Endothelial cell of umbilical vein (primary cell): ENCODE results near the gene RNF214. TPM values are rescaled to one million over a fixed set of nuclear protein-coding genes. Genes with fewer than 3 reads are reported as not detected.

Source experiments
- BruUV-seq: library from RNA; stranded (reverse); fragments of 400-500 nt; replicated peaks from 2 replicates; lab custom pipeline; 2021; lab: Mats Ljungman, UMichigan
- CTCF ChIA-PET: fragments of 300-600, 350-600 bp; sonication (Branson Sonifier 250); formaldehyde crosslinking; loops from one replicate; lab custom pipeline; 2021; ENCODE audit warnings: antibody characterized with exemption, inconsistent platforms; lab: Charles Lee
- POLR2A ChIA-PET: fragments of 300-600, 350-600 bp; sonication (Branson Sonifier 250); formaldehyde crosslinking; loops from one replicate; lab custom pipeline; 2021; ENCODE audit warnings: antibody characterized with exemption, inconsistent platforms; lab: Charles Lee
- DNase-seq: peaks from one replicate; pipeline ENCODE4 v3.0.0-alpha.2; 2011; ENCODE audit warnings: low read depth, low spot score
- FAIRE-seq: peaks from 2 replicates; lab custom pipeline; 2011; peaks lifted over from hg19 to GRCh38; lab: Jason Lieb, UNC
- H2AFZ ChIP-seq: 2 replicates; pipeline ENCODE4 v1.6.0; 2012; ENCODE audit warnings: low read depth, low read length, control low read depth, inconsistent platforms
- H3K27ac ChIP-seq: 2 replicates; pipeline ENCODE4 v1.5.1; 2011; ENCODE audit warnings: low read depth, mild to moderate bottlenecking, control low read depth, low read length, moderate library complexity; ENCODE audit not compliant: insufficient read depth
- H3K27me3 ChIP-seq, 2 experiments: 2 replicates each; pipeline versions ENCODE4 v1.6.0 to v1.6.1; 2011; ENCODE audit warnings: low read length in 2 of 2, mixed read lengths in 1 of 2; ENCODE audit not compliant: control insufficient read depth in 2 of 2, insufficient read depth in 2 of 2
- H3K36me3 ChIP-seq, 2 experiments: 2 replicates in 1 of 2; 3 replicates in 1 of 2; pipeline ENCODE4 v1.5.1; 2011; ENCODE audit warnings: low read length in 2 of 2, mild to moderate bottlenecking in 1 of 2, moderate library complexity in 1 of 2; ENCODE audit not compliant: control insufficient read depth in 2 of 2, insufficient read depth in 2 of 2; ENCODE audit errors: extremely low read depth in 1 of 2
- H3K4me1 ChIP-seq: 3 replicates; pipeline ENCODE4 v1.5.1; 2011; ENCODE audit warnings: mild to moderate bottlenecking, low read length; ENCODE audit not compliant: control insufficient read depth, insufficient read depth; ENCODE audit errors: extremely low read depth
- H3K4me2 ChIP-seq: 2 replicates; pipeline ENCODE4 v1.6.1; 2011; ENCODE audit warnings: low read length, control low read depth, mixed read lengths; ENCODE audit not compliant: insufficient read depth
- H3K4me3 ChIP-seq, 3 experiments: fragments of 200-600 bp in 1 of 3; sonication (generic), shearing (Covaris generic) in 1 of 3; replicated peaks in 1 of 3; 2 replicates each; pipeline ENCODE4 v1.5.1; 2011 to 2016; ENCODE audit warnings: control low read depth in 3 of 3, low read length in 3 of 3, mild to moderate bottlenecking in 2 of 3, inconsistent platforms in 1 of 3, low read depth in 1 of 3, moderate library complexity in 1 of 3; ENCODE audit not compliant: insufficient read depth in 1 of 3
- H3K79me2 ChIP-seq: 2 replicates; pipeline ENCODE4 v1.6.0; 2012; ENCODE audit warnings: low read length, inconsistent platforms; ENCODE audit not compliant: control insufficient read depth, insufficient read depth
- H3K9ac ChIP-seq: replicated peaks from 2 replicates; pipeline ENCODE3; 2011; ENCODE audit warnings: low read length, control low read depth; ENCODE audit not compliant: insufficient read depth; ENCODE audit errors: extremely low read depth
- H3K9me1 ChIP-seq: replicated peaks from 3 replicates; pipeline ENCODE4 v1.6.0; 2011; ENCODE audit warnings: mild to moderate bottlenecking, low read length; ENCODE audit not compliant: control insufficient read depth, insufficient read depth; ENCODE audit errors: extremely low read depth
- H3K9me3 ChIP-seq: replicated peaks from 2 replicates; pipeline ENCODE4 v1.5.1; 2012; ENCODE audit warnings: low read length, inconsistent platforms; ENCODE audit not compliant: control insufficient read depth, insufficient read depth
- H4K20me1 ChIP-seq: replicated peaks from 2 replicates; pipeline ENCODE3; 2011; ENCODE audit warnings: mild to moderate bottlenecking, low read length; ENCODE audit not compliant: control insufficient read depth, insufficient read depth; ENCODE audit errors: extremely low read depth
- CTCF ChIP-seq, 2 donors: IDR thresholded peaks; 1 replicate in 1 of 2; 2 replicates in 1 of 2; pipeline ENCODE4 v1.5.1; 2011; ENCODE audit warnings: low read length in 2 of 2, mild to moderate bottlenecking in 2 of 2, moderate library complexity in 2 of 2, control low read depth in 1 of 2, inconsistent platforms in 1 of 2, low read depth in 1 of 2; ENCODE audit not compliant: insufficient read depth in 1 of 2; ENCODE audit errors: extremely low read depth in 1 of 2
- EZH2 ChIP-seq: IDR thresholded peaks from 2 replicates; pipeline ENCODE4 v1.6.1; 2012; ENCODE audit warnings: borderline replicate concordance, low read depth, mild to moderate bottlenecking, moderate library complexity, low read length, inconsistent platforms; ENCODE audit not compliant: severe bottlenecking
- FOS ChIP-seq: IDR thresholded peaks from 2 replicates; pipeline ENCODE4 v1.6.1; 2011; ENCODE audit warnings: mild to moderate bottlenecking, low read length, moderate library complexity, borderline replicate concordance; ENCODE audit not compliant: insufficient read depth
- GATA2 ChIP-seq: IDR thresholded peaks from 2 replicates; pipeline ENCODE4 v1.7.0; 2011; ENCODE audit warnings: low read depth, mild to moderate bottlenecking, moderate library complexity, mixed read lengths, low read length; ENCODE audit not compliant: insufficient read length, insufficient read depth
- JUN ChIP-seq: IDR thresholded peaks from 2 replicates; pipeline ENCODE4 v1.6.1; 2011; ENCODE audit warnings: borderline replicate concordance, low read depth; ENCODE audit not compliant: insufficient read length, insufficient read depth
- MAX ChIP-seq: IDR thresholded peaks from 2 replicates; pipeline ENCODE4 v1.6.1; 2011; ENCODE audit not compliant: insufficient read depth, insufficient read length
- MYC ChIP-seq: IDR thresholded peaks from one replicate; pipeline ENCODE4 v1.6.1; 2011; ENCODE audit warnings: mild to moderate bottlenecking, low read depth, low read length
- POLR2A ChIP-seq: IDR thresholded peaks from 2 replicates; pipeline ENCODE4 v1.6.1; 2012; ENCODE audit warnings: low read depth, mild to moderate bottlenecking, control low read depth, low read length
- POLR2AphosphoS5 ChIP-seq: IDR thresholded peaks from 2 replicates; pipeline ENCODE4 v1.6.1; 2012; ENCODE audit warnings: low read depth, mild to moderate bottlenecking, control low read depth, low read length, moderate library complexity; ENCODE audit not compliant: insufficient read depth
- dilution Hi-C: fragments of 300-500 bp; cut with MboI; formaldehyde crosslinking; loops from one replicate; pipeline ENCODE4 v1.15.0; 2019; ENCODE audit warnings: low sequenced_read_pairs; ENCODE audit not compliant: extremely low pct_ligation_motif_present
- intact Hi-C: fragments of 100-400 bp; cut with micrococcal nuclease; formaldehyde crosslinking; loops from one replicate; pipeline ENCODE4 v1.10.0; 2022
- polyA plus RNA-seq, 4 experiments: library from polyadenylated mRNA; depleted of rRNA in 3 of 4; stranded (reverse) in 3 of 4; unstranded in 1 of 4; fragments of >200 nt; gene quantifications; 2 replicates each; pipeline versions ENCODE4 v1.2.1 to v1.2.3, GENCODE V29; 2011 to 2012; ENCODE audit warnings: missing spikeins in 1 of 4
- total RNA-seq: library from RNA; stranded (reverse); gene quantifications from 2 replicates; pipeline ENCODE4 v1.2.3, GENCODE V29; 2021

RNF214 gene
- total and polyA plus RNA-seq, 2 donors (not counting 3 experiments of a cell fraction or from before 2014, with no cell fraction given) = 24.3 to 28.2 TPM

GRCh38 chr11:117222991-117223740 is 9.3 kb upstream of the RNF214 start:
- Histone ChIP-seq H3K79me2 (no peaks in the 10 kb centered on the region), H3K9me1 (no peaks in the 10 kb centered on the region), H3K4me1 (no peaks in the 10 kb centered on the region), H2AFZ (no peak overlapping the region), H3K27ac (no peak overlapping the region), H3K4me2 (no peak overlapping the region), H3K9ac (no peak overlapping the region), H3K9me3 (no peaks in the 10 kb centered on the region), H4K20me1 (no peaks in the 10 kb centered on the region), H3K4me3 (no peak overlapping the region), H3K27me3 (no peaks in the 10 kb centered on the region), H3K36me3 (peaks cover 0 to 36% of the 10 kb centered on the region in 2 experiments)
- TF ChIP-seq JUN = no peak
- TF ChIP-seq GATA2 = no peak
- no peak for TF ChIP-seq POLR2AphosphoS5
- no peak for TF ChIP-seq CTCF (IDR thresholded peaks at IDR 0.05; ENCODE audit: extremely low read depth in 1 of 2, insufficient read depth in 1 of 2, low read depth in 1 of 2, low read length in 2 of 2)
- no peak for TF ChIP-seq FOS
- no peak for TF ChIP-seq MAX
- no peak for TF ChIP-seq POLR2A
- no peak for TF ChIP-seq EZH2
- TF ChIP-seq MYC = no peak
- no TSS peak for BruUV-seq
- FAIRE-seq = no peak
- dilution Hi-C loops = no loop called here
- DNase-seq = no peak
- CTCF ChIA-PET = interaction anchor here (1.9 to 3.4 kb wide), 2 partner anchors 8 to 432 kb away, joined by 7 to 16 read pairs; partner anchors contain the start of genes APOA5, PCSK7 and RNF214
- intact Hi-C loops = no loop called here
- POLR2A ChIA-PET = no interaction called here
